ENCODE measurements around the gene SPSB1. TPM values are rescaled to one million over a fixed set of nuclear protein-coding genes. Genes with fewer than 3 reads are reported as not detected.

Gene SPSB1
- total RNA-seq, 1 donor from 2014 or later: 60.0 TPM

GRCh38 chr1:9345471-9345870, 52.8 kb downstream of the SPSB1 start:
- no peak for TF ChIP-seq CTCF (IDR thresholded peaks at IDR 0.05; ENCODE audit: insufficient read depth, low read length, poor library complexity, severe bottlenecking)
- no peak for DNase-seq (ENCODE audit: low read depth)
- H3K4me3 ChIP-seq (ENCODE audit: low read depth, low read length): no peak overlapping the region
- H3K36me3 ChIP-seq (ENCODE audit: control insufficient read depth, insufficient read depth, low read length): peaks cover 1% of the 10 kb centered on the region
- no peaks in the 10 kb centered on the region for H3K27me3 ChIP-seq (ENCODE audit: control insufficient read depth, insufficient read depth, low read length)

GRCh38 chr1:9345922-9346321, 53.2 kb downstream of the SPSB1 start:
- no peak overlapping the region for H3K4me3 ChIP-seq (ENCODE audit: low read depth, low read length)
- H3K36me3 ChIP-seq (ENCODE audit: control insufficient read depth, insufficient read depth, low read length): peaks cover 1% of the 10 kb centered on the region
- H3K27me3 ChIP-seq (ENCODE audit: control insufficient read depth, insufficient read depth, low read length): no peaks in the 10 kb centered on the region
- TF ChIP-seq CTCF (IDR thresholded peaks at IDR 0.05; ENCODE audit: insufficient read depth, low read length, poor library complexity, severe bottlenecking): no peak
- no peak for DNase-seq (ENCODE audit: low read depth)

GRCh38 chr1:9346566-9346965, 53.9 kb downstream of the SPSB1 start:
- no peak for DNase-seq (ENCODE audit: low read depth)
- Histone ChIP-seq H3K27me3 (ENCODE audit: control insufficient read depth, insufficient read depth, low read length) (no peaks in the 10 kb centered on the region), H3K4me3 (ENCODE audit: low read depth, low read length) (no peak overlapping the region), H3K36me3 (ENCODE audit: control insufficient read depth, insufficient read depth, low read length) (peaks cover 1% of the 10 kb centered on the region)
- TF ChIP-seq CTCF (IDR thresholded peaks at IDR 0.05; ENCODE audit: insufficient read depth, low read length, poor library complexity, severe bottlenecking): no peak

- no peak for TF ChIP-seq CTCF (IDR thresholded peaks at IDR 0.05; ENCODE audit: insufficient read depth, low read length, poor library complexity, severe bottlenecking)
- DNase-seq (ENCODE audit: low read depth): no peak
- no peaks in the 10 kb centered on the region for H3K27me3 ChIP-seq (ENCODE audit: control insufficient read depth, insufficient read depth, low read length)
- H3K36me3 ChIP-seq (ENCODE audit: control insufficient read depth, insufficient read depth, low read length): peaks cover 1% of the 10 kb centered on the region
- no peak overlapping the region for H3K4me3 ChIP-seq (ENCODE audit: low read depth, low read length)
Measured at GRCh38 chr1:9347095-9347850, 54.6 kb downstream of the SPSB1 start.

- H3K36me3 ChIP-seq (ENCODE audit: control insufficient read depth, insufficient read depth, low read length): peaks cover 1% of the 10 kb centered on the region
- TF ChIP-seq CTCF (IDR thresholded peaks at IDR 0.05; ENCODE audit: insufficient read depth, low read length, poor library complexity, severe bottlenecking): no peak
- H3K4me3 ChIP-seq (ENCODE audit: low read depth, low read length): no peak overlapping the region
- no peaks in the 10 kb centered on the region for H3K27me3 ChIP-seq (ENCODE audit: control insufficient read depth, insufficient read depth, low read length)
- no peak for DNase-seq (ENCODE audit: low read depth)
Measured at GRCh38 chr1:9349331-9349851, 56.7 kb downstream of the SPSB1 start.

Measured in kidney epithelial cell (primary cell).